LNCaP clone FGC (cell line): ENCODE results near the gene SENP6.

Source experiments
- DNase-seq: peaks from one replicate; pipeline ENCODE4 v3.0.0-alpha.2; 2011; ENCODE audit warnings: low read depth
- H3K4me3 ChIP-seq: 2 replicates; pipeline ENCODE4 v1.5.1; 2011; ENCODE audit warnings: mild to moderate bottlenecking, low read depth, low read length, control low read depth
- TF ChIP-seq, protein P1 (sequence below): IDR thresholded peaks from 2 replicates; pipeline ENCODE4 v1.5.1; 2012; ENCODE audit warnings: mild to moderate bottlenecking; ENCODE audit not compliant: control insufficient read depth, insufficient read depth; ENCODE audit errors: extremely low read depth

SENP6 gene

GRCh38 chr6:75757295-75757694 lies 155.6 kb downstream of the SENP6 start:
- H3K4me3 ChIP-seq: no peak overlapping the region
- TF ChIP-seq, protein P1, sequence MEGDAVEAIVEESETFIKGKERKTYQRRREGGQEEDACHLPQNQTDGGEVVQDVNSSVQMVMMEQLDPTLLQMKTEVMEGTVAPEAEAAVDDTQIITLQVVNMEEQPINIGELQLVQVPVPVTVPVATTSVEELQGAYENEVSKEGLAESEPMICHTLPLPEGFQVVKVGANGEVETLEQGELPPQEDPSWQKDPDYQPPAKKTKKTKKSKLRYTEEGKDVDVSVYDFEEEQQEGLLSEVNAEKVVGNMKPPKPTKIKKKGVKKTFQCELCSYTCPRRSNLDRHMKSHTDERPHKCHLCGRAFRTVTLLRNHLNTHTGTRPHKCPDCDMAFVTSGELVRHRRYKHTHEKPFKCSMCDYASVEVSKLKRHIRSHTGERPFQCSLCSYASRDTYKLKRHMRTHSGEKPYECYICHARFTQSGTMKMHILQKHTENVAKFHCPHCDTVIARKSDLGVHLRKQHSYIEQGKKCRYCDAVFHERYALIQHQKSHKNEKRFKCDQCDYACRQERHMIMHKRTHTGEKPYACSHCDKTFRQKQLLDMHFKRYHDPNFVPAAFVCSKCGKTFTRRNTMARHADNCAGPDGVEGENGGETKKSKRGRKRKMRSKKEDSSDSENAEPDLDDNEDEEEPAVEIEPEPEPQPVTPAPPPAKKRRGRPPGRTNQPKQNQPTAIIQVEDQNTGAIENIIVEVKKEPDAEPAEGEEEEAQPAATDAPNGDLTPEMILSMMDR: no peak
- no peak for DNase-seq

DNA sequence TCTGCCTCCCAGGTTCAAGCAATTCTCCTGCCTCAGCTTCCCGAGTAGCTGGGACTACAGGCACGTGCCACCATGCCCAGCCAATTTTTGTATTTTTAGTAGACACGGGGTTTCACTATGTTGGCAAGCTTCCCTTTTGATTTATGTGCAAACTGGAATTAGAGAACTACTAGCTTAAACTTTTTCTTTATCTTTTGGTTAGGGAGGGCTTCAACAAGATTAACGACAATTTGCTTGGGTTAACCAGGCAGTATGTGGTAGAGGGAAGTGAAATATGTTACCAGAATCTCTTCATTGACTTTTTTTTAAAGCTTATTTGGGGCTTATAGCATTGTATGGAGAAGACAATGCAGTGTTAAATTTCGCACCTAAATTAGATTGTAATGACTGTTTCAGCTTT lies 156.4 kb downstream of the SENP6 start:
- TF ChIP-seq, protein P1: no peak
- no peak overlapping the region for H3K4me3 ChIP-seq
- no peak for DNase-seq

DNA sequence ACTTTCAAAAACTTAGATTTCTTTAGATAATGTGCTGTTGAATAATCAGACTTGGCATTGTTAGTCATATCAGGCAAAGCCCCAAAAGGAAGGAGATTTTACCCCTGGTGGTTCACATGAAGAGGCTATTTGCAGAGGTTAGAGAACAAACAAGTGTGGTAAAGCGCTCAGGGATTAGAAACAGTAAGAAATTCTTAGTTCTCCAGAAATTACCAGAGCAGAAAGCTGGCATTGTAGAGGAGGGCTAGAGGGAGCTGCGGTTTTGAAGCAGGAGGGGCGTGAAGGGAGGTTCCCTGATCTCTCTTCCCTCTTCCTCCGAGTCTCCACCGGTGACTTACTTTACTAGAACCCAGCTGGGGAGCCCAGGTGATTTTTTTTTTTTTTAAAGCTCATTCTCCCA lies 157.5 kb downstream of the SENP6 start:
- no peak for DNase-seq
- H3K4me3 ChIP-seq: no peak overlapping the region
- TF ChIP-seq, protein P1: no peak

GRCh38 chr6:75760320-75760719 lies 158.6 kb downstream of the SENP6 start:
- no peak for DNase-seq
- no peak overlapping the region for H3K4me3 ChIP-seq
- TF ChIP-seq, protein P1: no peak

- DNase-seq: no peak
- TF ChIP-seq, protein P1: no peak
- no peak overlapping the region for H3K4me3 ChIP-seq
Measured at GRCh38 chr6:75761489-75761888, 159.8 kb downstream of the SENP6 start.

DNA sequence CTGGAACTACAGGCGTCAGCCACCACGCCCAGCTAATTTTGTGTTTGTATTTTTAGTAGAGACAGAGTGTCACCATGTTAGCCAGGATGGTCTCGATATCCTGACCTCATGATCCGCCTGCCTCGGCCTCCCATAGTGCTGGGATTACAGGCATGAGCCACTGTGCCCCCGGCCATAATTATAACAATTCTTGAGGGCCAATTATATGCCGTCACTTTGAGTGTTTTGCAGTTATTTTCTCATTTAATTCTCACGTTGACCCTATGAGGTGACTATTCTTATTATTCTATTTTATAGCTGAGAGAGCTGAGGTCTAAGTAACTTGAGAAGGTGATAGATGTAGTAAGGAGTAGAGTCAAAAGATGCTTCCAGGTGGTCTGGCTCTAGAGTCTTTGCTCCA lies 160.4 kb downstream of the SENP6 start:
- DNase-seq: no peak
- TF ChIP-seq, protein P1: no peak

GRCh38 chr6:75766387-75766786 lies 164.7 kb downstream of the SENP6 start:
- TF ChIP-seq, protein P1: no peak
- DNase-seq: no peak

More for the DNA sequence above, 160.4 kb downstream of the SENP6 start:
- no peak overlapping the region for H3K4me3 ChIP-seq

More at GRCh38 chr6:75766387-75766786, 164.7 kb downstream of the SENP6 start:
- H3K4me3 ChIP-seq: no peak overlapping the region
